Activated CD4-positive, CD25-positive, alpha-beta regulatory T cell treated with anti-CD3 and anti-CD28 coated beads, Interleukin-2, amount 50 U/mL, for 72 hours (primary cell): ENCODE data around the gene SESN1.

Experiments
- DNase-seq: peaks from one replicate; pipeline ENCODE4 v3.0.0; 2021

The SESN1 gene

DNA sequence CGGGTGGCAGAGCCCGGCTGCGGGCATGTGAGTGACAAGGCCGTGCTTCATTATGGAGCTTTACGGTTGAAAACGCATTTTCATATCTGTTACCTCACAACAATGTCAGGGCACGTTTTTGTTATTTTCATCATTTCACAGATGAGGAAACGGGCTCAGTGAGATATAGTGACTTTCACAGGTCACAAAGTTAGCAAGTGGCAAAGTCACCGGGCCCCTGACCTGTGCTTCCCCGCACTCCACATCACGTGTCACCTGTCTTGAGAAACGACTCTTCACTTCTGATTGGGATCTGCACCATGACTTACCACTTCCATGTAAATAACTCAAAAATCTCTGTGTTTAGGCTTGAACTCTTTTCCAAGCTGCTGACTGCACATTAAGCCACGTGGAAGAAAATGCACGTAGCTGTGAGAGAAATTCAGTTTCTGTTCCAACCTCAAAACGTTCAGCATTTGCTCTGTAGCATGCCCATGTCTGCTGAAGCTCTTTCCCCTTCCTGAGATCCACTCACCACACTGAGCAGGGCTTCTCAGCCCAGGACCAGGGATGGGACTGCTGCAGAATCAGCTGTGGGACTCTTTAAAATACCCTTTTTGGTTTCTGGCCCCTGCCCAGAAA lies 139.2 kb downstream of the SESN1 start:
- no peak for DNase-seq

DNA sequence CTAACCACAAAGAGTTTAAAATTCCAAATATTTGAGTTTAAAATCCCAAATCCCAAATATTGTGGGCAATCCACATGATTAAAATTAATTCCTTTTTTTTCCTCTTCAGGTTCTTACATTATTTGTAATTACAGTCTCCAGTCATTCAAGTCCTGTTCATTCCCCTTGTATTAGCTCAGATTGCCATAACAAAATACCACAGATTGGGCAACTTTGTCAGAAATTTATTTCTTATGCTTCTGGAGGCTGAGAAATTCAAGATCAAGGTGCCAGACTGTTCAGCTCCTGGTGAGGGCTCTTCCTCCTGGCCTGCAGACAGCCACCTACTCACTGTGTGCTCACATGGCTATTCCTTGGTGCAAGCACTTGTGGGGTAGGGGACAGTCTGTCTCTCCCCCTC lies 141.0 kb downstream of the SESN1 start:
- DNase-seq: no peak

DNA sequence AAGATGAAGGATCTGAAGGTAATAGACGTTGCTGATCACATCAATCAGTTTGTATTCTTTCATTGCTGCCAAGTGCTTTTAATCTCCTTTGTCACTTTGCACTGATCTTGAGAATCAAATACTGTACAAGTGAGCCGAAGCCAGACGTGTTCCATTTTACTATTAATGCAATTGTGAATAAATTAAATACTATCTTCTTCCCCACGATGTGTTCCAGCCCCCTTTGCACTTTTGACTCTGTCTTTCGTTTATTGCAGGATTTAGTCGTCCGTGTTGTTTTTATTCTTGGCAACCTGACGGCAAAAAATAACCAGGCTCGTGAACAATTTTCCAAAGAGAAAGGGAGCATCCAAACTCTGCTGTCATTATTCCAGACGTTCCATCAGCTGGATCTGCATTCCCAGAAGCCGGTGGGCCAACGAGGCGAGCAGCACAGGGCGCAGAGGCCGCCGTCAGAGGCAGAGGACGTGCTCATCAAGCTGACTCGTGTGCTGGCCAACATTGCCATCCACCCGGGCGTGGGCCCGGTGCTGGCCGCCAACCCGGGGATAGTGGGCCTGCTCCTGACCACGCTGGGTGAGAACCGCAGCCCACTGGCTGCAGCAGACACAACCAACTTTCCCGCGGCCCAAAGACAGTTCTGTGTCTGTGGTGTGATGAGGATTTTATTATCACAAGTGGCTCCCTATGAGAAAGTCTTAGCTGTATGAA lies 141.7 kb downstream of the SESN1 start:
- DNase-seq: no peak

DNA sequence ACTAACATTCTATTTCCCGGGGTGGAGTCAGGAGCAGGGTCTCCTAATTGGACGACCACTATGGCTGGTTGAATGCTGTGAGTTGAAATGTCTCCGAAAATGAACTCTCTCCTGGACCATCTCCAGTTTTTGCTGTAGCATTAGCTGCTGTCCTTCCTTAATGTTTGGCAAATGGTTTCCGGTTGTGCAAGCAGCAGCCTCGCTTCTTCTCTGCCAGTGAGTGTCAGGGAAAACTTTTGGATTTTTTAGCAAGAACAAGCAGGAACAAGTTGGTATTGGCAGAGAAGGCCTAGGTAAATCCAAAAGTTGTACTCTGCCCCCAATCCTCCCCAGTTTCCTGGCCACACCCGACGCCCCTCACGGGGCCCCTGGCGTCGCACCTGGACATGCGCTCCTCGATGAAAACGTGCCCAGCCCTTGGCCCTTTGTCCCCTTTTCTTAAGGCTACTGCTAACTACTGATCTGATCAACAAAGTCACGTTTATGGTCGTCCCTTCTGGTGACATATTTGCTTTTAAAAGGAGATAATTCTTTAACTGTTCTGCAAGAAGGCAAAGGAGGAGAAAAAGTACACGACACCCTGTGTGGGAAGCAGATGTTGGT lies 143.2 kb downstream of the SESN1 start:
- DNase-seq: no peak

DNA sequence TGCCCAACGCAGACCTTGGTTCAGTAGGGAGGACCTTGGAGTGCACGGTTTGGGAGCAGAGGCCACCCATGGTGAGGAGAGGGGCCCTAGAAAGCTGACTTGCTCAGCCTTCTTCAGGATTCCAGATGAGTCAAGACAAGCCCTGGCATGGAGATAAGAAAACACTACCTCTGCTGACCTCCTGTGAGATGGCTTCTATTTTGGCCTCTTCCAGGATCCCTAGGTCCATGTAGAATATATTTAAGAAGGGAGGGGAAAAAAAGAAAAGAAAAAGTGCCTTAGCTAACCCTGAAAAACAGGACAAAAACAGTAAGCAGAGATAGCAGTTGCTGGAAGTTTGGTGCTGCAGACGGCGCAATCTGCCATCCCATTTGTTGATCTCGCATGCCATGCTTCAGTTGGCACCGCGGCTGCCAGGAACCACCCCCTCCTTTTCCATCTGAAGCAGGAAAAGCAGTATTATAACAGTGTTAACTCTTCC lies 146.4 kb downstream of the SESN1 start:
- no peak for DNase-seq

DNA sequence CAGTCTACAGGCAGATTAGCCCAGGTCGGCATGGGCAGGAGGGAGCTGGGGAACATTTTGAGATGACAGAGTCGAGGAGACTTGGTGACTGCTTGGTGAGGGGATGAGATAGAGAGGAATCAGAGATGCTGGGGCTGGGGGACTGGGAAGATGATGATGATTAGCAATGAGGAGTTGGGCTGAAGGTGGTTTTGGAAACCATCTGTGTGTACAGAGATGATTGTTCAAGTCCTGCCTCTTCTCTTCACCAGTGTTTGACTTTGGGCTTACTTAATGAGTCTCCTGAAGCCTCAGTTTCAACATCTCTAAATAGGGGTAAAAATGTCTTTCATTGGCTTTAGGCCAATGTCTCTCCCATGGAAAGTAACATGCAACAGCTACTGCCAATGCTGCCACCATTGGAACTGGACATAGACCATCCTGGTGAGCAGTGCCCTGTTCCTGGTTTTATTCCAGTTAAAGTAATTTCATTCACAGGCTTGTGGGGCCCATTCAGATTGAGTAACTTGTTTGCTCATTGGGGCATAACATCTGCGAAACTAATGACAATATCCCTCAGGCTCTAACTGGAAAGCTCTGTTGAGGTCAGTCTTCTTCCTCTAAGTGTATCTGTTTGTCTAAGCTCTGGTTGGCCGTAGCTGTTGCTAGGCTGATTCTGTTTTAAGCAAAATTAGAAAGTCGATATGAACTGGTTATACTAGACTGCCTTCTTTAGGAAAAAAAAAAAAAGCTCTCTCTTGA lies 147.4 kb downstream of the SESN1 start:
- no peak for DNase-seq

DNA sequence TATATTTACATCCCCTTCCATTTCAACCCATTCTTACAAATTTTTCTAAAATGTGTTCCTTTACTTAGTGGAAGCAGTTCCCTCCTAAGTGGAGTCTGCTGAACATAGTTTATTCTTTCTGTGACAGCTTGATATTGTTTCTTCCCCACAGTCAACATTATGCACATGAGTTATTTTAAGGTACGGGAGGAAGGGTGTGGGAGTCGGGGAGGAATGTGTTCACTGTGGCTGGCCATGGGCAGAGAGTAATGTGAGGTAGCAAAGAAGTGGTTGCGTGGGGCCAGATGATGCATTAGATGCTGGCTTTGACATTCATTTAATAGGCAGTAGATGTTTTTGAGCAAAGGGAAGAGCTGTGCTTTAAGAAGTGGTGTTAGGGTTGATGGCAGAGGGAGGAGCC lies 148.0 kb downstream of the SESN1 start:
- DNase-seq: no peak

DNA sequence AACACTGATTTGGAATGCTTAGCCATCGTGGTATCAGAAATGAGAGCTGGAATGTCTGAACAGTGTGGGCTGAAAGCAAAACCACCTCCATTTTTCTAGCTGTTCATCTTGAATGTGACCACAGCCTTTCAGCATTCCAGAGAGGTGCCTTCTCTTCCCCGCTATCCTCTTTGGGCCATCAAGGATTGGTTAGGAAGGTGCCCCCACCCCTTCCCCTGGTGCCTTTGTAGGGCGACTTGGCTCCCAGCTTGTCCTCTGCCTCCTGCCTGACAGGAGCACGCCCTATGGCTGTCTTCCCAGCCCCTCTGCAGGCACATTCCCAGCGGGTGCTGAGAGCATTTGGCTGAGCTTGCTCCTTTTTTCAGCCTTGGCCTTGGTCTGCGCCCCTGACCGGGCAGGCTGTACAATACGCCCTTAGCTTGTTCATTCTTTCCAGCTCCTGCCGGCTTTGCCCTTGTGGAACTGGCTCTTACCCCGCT lies 148.9 kb downstream of the SESN1 start:
- DNase-seq: no peak

DNA sequence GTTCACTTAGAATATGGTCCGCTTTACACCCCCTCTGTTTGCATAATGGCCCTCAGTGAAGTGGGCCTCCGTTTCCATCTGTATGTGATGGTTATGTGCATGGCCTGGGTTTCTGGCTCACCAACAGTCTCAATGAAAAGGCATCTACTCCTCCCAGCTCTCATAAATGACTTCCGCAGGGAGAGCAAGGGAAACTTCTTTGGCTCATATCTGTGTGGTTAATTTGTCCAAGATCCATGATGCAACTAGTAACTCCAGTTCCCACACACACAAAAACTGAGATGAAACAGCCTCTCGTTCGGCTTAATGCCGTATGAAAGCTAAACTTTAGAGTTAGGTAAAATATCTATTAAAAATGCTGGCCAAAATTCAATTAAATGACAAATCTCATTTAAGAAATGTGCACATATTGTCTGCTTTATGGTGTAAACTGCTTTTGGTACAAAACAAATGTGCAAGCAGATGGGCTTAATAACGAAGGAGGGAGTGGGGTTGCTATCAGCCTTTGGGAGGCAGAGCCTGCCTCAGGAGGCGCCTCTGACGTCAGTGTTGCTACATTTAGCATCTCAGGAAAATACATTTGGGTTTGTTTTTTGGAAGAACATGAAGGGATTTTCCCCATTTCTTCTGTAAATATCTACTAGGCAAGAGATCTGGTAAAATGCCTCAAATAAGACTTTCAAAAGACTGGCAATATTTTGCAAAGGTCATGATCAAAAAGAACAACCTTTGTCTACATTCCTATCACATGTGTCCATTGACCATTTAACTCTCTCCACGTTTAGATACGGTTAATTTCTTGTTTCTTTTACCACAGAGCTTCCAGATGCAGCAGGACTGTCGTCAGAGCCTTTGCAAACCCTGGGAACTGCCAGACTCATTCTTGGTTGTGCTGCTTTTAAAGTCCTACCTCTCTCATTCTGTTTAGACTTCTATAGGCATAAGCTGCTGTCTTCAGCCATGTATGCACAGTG lies 149.7 kb downstream of the SESN1 start:
- no peak for DNase-seq

DNA sequence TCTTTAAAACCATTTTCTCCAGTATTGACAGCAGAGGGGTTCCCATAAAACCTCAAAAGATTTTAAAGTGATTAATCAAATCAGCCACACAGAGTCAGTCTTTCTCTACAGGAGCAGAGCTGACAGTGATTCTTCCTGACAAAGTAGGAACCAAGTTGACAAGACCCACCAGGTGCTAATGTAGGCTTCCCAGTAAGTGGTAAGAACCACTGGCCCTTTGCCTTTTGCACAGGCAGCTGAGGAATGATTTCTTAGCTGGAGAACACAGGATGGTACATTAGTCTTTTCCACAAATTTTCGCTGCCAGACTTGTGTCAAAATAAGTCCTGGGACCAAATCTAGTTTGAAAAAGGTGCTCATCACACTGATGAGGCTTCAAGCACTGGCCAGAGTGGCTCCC lies 150.6 kb downstream of the SESN1 start:
- no peak for DNase-seq

DNA sequence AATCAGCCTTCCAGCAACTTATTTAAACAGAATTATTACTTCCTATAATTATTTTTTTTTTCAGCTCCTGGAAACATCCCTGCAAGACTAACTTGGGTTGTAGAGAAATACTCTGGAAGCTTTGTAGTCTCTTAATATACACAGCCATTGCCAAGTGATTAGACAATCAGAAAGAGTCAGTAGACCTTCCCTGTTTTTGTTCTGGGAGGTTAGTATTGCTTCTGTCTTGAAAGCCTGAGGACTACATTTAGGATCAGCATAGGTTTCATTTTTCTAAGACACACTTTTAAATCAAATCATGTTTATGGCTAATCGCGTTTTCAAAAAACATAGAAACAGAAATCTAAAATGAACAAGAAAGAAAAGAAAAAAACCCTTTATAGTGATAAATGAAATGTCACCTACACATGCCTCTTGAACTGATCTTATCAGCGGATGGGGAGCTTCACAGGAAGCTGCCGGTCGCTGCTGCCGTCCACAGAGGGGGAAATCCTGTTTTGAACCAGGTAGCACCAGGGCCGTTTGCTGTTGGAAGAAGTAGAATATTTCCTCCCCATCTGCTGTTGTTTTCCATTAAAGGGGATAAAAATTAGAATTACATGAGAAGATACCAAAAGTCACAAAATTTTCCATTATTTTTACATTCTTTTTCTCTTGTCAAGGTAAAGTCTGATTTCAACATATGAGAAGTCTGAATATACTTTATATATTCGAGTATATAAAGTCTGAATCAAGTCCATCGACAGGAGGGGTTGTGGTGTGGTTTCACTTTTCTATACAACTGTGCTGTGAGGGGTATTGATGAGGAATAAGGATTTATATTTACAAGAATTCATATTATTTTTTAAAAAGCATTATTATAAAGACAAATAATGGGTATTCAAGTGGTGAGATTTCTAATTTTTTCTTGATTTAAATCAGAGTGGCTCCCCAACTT lies 151.8 kb downstream of the SESN1 start:
- peak; percentile 49 for DNase-seq

DNA sequence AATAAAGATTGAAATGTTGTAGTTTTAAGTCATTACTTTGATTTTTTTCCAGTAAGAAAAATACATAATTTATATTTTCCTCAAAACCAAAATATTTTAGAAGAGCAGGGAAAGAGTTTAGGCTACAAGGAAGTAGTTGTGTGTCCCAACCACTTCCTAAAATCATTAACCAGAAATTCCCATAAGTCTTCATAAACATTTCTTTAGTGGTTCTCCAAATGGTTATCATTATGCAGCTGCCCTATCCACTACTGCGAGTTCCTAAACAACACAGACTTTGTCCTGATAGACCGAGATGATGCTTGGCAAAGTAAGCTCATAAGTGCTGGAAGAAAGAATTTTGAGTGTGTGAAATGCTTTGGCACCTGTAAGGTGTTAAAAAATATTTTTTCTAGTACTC lies 152.8 kb downstream of the SESN1 start:
- DNase-seq: no peak

DNA sequence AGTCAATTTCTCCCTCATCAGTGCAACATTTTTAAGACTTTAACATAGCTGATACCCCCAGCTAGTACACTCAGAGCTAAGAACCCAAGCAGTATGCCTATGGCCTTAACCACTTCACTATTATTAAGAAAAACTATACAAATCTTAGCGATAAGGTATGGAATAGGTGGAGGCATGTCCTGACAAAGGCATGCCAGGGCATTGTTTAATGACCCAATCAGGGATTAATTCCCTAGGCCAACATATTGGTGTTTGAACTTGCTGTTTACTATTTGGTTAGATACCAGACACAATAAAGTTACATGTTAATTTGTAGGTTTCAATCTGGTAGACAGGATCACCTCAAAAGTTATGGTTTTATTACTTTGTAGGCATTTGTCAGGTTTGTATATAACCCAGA lies 153.4 kb downstream of the SESN1 start:
- DNase-seq: no peak

DNA sequence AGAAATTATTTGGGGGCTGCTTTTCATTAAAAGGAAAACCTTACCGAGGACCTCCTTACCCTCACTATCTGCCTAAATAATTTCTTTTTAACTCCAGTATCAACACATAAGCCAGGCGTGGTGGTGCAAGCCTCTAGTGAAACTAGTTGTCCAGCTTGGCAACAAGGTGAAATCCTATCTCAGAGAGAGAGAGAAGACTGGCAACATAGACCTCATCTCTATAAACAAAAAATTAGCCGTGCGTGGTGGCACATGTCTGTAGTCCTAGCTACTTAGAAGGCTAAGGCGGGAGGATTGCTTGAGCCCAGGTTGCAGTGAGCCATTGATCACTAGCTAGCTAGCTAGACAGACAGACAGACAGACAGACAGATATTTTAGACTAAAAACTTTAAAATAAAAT lies 153.9 kb downstream of the SESN1 start:
- DNase-seq: no peak

DNA sequence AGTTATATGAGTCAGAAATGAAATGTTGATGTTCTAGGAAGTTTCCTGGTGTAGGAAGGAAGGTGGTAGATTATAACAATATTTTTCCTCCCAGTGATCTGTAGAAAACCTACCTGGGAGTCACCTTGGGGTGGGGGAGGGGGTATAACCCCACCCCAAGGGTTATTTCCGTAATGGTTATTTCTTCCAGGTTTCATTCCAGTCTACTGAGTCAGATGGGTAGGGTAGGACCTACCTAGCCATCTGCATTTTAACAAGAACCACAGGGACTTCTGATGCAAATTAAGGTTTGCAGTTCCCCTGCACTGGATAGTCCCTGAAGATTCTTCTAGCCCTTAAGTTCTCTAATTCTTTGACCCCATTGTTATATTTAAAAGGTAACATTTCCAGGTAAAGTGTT lies 157.5 kb downstream of the SESN1 start:
- DNase-seq: no peak
